Measurements from ENCODE around the gene TTC23L.

GRCh38 chr5:34870382-34870781 is 31.4 kb downstream of the TTC23L start:
- TF ChIP-seq, protein P1, sequence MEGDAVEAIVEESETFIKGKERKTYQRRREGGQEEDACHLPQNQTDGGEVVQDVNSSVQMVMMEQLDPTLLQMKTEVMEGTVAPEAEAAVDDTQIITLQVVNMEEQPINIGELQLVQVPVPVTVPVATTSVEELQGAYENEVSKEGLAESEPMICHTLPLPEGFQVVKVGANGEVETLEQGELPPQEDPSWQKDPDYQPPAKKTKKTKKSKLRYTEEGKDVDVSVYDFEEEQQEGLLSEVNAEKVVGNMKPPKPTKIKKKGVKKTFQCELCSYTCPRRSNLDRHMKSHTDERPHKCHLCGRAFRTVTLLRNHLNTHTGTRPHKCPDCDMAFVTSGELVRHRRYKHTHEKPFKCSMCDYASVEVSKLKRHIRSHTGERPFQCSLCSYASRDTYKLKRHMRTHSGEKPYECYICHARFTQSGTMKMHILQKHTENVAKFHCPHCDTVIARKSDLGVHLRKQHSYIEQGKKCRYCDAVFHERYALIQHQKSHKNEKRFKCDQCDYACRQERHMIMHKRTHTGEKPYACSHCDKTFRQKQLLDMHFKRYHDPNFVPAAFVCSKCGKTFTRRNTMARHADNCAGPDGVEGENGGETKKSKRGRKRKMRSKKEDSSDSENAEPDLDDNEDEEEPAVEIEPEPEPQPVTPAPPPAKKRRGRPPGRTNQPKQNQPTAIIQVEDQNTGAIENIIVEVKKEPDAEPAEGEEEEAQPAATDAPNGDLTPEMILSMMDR (IDR thresholded peaks at IDR 0.05; ENCODE audit: poor library complexity): no peak
- TF ChIP-seq EZH2 (IDR thresholded peaks at IDR 0.05; ENCODE audit: borderline replicate concordance): no peak
